ENCODE results near the gene CELA3A.
"Not testable (repeated sequence)": the region's sequence is repeated elsewhere in the genome, so short reads cannot be mapped to it uniquely, and the experiment has no call there.

Gene CELA3A

DNA sequence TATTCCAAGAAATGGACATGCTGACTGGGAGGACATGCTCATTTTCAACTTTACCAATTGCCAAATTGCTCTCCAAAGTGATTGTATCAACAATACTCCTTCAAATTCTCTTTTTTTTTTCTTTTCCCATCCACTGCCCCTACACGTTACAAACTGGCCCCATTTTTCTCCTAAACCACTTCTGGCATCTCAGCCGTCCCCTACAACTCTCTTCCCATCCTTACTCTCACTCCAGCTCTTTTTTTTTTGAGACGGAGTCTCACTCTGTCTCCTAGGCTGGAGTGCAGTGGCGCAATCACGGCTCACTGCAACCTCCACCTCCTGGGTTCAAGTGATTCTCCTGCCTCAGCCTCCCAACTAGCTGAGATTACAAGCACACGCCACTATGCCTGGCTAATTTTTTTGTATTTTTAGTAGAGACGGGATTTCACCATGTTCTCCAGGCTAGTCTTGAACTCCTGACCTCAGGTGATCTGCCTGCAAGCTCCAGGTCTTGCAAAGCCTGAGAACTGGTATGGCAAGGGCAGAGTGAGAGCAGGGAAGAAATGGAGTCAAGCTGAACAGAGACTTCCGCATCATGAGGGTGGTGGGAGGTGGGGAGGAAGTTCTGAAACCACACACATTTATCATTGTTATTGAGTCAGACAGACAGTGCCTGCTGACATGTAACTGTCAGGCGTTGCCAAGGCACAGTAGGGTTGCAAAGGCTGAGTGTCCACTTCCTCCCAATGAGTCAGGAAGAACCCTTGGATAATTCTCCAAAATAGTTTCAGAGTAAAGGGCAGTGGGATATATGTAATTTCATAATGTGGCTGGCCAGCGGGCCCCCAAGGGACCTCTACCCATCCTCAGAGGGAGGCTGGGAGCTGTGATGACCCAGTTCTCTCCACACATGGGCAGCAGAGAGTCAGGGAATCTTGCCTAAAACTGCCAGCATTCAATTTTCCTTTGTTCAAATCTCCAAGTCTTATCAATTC, 17.4 kb downstream of the CELA3A start:
- DNase-seq (ENCODE audit: low read depth in 2 of 2) = peak; percentile 31 to 48

DNA sequence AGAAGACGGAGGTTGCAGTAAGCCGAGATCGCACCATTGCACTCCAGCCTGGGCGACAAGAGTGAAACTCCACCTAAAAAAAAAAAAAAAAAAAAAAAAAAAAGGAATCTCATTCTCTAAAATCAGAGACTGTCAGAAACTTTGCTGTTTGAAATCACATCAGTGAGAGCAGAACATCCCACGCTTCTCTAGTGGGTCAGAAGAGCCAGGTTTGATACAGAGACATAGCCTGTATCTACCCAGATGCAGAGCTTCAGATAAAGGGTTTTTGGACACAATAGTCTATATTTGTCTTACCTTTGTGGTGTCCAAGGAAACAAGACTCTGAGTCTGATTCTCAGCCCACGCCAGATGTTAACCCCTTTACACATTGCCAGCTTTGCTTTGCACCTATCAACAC, 19.6 kb downstream of the CELA3A start:
- no peak for DNase-seq (ENCODE audit: low read depth in 2 of 2)

DNA sequence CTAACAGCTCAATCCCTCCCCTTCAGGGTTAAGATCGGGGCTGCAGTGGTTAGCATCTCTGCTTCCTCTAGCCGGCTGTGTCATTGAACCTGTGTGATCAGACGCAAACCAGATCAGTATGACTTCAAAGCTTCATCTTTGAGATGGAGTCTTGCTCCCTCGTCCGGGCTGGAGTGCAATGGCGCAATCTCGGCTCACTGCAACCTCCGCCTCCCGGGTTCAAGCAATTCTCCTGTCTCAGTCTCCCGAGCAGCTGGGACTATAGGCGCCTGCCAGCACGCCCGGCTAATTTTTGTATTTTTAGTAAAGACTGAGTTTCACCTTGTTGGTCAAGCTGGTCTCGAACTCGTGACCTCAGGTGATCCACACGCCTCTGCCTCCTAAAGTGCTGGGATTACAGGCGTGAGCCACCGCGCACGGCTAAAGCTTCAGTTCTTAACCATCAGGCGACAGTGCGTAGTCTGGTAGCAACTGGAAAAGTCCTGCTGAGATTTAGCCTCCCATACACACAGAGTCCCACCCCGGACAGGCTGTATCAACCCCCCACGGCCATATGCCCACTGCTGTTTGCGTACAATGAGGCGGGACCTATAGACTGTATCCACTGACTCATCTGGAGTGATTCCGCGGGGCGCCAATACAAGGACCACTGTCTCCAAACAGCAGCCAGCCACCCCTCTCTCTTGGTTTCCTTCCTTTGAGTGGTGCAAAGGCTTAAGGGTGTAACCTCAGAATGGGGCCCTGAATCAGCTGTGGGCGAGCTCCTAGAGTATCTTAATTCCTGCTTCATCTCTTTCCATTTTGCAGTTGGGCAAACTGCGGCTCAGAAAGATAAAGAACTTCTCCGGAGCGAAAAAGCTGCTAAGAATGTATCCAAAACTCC, 23.3 kb downstream of the CELA3A start:
- DNase-seq (ENCODE audit: low read depth in 2 of 2) = peak; percentile 39 to 59

DNA sequence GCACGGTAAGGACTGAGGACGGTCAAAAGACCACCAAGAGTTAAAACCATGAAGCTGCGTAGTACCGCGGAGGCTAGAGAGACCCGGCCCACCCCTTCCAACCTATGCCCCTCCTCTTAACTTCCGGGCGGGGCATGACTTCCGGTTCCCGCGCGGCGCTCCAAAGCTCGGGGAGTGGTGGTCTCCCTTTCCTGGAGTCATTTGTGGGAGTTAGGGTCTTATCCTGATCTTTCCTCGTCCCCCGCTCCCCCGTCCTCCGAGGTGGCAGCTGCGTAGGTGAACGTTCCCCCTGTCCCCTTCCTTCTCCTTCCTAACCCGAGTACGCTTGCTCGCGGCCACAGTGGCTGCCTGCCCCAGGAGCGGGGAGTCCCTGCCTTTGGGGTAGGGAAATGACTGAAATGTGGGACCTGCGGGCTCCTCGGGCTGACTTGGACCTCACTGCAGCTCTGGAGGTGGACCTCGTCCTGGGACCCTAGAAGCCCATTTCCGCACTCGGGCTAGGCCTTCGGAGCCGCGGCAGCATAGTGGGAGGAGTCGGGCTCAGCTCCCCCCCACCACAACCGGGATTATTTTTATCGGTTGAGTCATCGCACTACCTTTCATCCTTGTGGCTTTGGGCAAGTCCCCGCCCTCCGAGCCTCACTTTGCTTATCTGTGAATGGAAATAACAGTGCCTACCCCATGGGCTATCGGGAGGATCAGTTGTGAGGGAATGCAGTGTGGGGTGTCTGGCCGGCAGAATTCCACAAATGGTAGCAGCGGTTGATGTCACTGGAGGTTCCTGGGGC, 24.1 kb downstream of the CELA3A start:
- peak; percentile 77 to 86 for DNase-seq (ENCODE audit: low read depth in 2 of 2)

DNA sequence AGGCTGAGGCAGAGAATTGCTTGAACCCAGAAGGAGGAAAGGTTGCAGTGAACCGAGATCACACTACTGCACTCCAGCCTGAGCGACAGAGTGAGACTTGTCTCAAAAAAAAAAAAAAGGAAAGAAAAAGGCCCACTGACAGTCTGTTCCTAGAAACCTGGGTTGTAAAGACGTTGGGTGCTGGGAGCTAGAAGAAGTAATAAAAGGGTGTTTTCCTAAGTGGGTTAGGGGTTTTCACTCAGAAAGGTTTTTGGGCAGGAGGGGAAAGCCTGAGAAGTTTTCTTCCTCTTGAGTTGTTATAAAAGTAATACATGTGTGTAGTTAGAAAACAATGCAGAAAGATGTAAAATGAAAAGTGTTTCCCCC, 25.4 kb downstream of the CELA3A start:
- no peak for DNase-seq (ENCODE audit: low read depth in 2 of 2)

DNA sequence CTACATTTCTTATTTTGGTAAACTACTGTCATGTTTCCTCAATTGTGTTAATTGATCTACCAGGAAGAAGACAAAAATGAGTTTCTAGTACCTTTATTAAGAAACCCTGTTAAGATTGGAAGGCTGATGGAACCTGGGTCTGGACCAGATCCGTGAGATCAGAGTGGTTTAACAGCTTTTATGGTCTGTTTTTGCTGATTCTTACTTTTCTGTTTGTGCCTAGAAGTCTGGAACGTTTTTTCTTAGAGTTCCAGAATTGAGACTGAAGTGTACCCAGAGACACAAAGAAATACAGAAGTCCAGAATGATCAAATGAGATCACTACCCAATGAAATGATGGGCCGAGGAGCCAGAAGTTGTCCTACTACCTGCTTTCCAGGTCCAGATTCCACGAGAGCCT, 28.6 kb downstream of the CELA3A start:
- DNase-seq (ENCODE audit: low read depth in 2 of 2) = no peak

DNA sequence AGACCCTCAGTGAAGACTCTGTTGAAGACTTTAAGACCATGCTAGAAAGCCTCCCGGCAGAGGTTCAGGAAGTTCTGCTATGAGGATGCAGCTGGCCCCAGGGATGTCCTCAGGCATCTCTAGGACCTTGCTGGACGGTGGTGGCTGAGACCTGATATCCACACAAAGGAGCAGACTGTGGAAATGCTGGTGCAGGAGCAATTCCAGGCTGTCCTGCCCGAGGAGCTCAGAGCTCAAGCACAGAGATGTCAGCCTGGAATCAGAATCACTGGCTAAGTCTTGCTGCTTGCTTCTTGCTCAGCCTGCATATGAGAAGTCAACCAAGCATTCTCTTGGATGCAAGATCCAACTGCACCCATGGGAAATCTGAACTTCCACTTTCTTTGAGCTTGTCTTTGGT, 29.0 kb downstream of the CELA3A start:
- DNase-seq (ENCODE audit: low read depth in 2 of 2) = no peak

DNA sequence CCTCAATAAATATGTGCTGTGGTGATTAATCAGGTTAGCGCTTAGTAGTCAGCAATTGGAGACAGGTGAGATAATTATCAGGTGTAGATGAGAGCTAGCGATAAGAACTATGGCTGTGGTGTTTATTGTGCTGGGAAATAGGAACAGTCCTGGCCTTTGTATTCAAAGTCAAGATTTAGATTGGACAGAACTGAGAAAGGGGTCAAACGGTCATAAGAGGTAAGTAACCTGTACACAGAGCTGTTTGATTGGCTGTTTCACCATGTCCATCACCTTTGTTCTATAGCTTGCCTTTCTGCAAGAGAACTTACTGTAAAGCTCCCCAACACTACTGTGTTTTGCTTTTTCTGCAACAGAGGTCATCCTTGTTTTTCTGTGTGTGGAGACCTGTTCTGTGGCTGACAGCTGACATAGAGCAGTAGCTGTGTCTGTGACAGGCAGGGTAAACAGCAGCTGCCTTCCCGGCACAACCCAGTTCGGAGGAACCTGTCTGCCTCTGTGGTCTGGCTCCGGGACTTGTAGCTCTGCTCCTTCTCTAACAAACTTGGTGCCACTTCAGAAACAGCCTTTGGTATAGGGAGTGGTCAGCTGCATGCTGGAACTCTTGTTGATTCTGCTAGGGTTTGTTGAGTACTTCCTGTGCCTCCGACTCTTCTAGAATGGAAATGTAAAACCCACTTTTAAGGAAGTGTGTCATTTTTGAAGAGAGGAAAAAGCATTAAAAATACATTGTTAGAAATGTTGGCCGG, 29.9 kb downstream of the CELA3A start:
- no peak for DNase-seq (ENCODE audit: low read depth in 2 of 2)

DNA sequence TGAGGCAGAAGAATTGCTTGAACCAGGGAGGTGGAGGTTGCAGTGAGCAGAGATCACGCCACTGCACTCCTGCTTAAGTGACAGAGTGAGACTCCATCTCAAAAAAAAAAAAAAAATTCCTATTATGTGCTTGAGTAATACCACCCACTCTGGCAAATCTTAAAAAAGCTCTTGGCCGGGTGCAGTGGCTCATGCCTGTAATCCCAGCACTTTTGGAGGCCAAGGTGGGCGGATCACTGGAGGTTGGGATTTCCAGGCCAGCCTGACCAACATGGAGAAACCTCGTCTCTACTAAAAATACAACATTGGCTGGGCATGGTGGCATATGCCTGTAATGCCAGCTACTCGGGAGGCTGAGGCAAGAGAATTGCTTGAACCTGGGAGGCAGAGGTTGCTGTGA, 33.4 kb downstream of the CELA3A start:
- DNase-seq (ENCODE audit: low read depth in 2 of 2) = not testable (repeated sequence)

DNA sequence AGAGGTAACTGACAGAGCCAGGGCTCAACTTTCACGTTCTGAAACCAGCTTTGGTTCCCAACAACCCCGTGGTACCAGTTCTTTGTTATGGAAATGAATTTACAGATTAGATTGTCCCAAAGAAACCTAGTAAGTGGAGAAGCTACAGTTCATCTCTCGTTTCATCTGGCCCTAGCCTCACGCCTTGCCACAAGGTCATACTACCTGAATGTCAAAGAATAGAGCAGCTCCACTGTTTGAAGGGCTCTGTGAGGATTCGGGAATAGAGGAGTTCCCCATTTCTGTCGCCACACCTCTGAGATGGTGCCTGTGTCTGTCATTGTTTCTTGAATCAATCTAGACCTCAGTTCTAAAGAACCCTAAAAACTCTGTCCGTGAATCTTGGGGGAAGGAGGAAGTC, 36.1 kb downstream of the CELA3A start:
- DNase-seq (ENCODE audit: low read depth in 2 of 2) = no peak

DNA sequence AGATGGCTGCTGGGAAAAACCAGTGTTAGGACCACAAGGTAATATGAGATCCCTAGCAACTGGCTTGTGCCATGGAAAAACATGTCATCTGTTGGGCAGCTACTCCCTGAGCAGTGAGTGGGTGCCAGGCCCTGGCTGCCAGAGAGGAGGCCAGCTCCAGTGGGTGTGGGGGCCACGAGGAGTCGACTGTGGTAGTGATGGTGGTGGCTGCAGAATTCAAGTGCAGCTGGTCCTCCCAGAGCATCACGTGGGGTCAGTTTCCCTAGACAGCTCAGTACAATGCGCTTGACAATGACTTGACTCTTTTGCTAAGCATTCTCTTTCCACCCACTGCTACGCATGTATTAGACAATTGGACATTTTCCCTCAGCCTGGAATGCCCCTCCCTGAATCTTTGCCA, 36.6 kb downstream of the CELA3A start:
- no peak for DNase-seq (ENCODE audit: low read depth in 2 of 2)

DNA sequence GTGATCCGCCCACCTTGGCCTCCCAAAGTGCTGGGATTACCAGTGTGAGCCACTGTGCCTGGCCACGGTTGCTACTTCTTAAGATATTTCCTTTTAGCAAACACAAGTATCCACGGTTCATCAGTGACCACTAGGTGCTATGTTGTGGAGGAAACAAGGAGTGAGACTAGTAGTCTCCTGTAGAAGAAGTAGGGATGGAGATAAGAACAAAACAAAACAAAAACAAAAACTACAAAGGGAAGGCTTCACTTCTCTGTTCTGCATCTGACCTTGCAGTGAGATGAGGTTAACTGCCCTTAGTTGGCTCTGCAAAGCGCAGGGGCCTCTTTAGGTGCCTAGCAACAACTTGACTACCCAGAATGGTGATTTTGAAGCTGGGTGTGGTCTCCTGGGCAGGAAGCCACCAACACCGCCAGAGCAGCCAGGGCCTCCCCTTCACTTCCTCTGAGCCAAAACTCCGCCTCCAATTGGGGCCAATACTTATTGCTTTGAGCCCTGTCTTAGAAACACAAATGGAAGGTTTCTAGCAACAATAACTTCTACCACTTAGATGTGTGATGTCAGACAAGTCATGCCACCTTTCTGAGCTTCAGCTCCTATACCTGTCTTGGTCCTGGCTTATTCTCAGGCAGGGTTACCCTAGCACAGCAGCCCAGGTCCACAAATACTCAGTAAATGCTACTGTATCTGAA, 38.3 kb downstream of the CELA3A start:
- DNase-seq (ENCODE audit: low read depth in 2 of 2) = peak; percentile 60 to 76

DNA sequence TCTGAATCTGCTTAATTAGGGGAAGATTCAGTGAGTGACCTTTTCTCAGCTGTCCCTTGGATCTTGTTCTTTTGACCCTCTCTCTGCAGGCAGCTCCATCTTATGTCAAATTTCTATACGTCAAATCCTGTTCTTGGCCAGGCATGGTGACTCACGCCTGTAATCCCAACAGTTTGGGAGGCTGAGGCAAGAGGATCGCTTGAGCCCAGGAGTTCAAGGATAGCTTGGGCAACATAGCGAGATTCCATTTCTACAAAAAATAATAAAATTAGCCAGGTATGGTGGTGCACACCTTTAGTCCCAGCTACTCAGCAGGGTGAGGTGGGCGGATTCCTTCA, 38.8 kb downstream of the CELA3A start:
- DNase-seq (ENCODE audit: low read depth in 2 of 2) = no peak

DNA sequence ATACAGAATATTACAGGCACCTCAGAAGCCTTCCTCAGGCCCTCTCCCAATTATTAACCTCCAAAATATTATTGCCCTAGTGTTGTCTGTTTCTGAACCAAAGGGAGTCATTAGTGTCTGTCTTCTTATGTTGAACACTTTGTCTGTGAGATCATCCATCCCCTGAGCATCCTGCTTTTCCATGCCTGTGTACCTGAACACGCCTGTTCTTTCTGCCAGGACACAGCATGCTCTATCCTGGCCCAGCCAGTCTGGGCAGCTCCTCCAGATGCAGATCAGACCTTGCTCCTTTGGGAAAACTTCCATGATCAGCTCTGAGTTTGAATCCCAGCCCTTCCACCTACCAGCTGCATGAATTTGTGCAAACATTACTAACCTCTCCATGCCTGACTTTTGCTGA, 40.0 kb downstream of the CELA3A start:
- no peak for DNase-seq (ENCODE audit: low read depth in 2 of 2)

DNA sequence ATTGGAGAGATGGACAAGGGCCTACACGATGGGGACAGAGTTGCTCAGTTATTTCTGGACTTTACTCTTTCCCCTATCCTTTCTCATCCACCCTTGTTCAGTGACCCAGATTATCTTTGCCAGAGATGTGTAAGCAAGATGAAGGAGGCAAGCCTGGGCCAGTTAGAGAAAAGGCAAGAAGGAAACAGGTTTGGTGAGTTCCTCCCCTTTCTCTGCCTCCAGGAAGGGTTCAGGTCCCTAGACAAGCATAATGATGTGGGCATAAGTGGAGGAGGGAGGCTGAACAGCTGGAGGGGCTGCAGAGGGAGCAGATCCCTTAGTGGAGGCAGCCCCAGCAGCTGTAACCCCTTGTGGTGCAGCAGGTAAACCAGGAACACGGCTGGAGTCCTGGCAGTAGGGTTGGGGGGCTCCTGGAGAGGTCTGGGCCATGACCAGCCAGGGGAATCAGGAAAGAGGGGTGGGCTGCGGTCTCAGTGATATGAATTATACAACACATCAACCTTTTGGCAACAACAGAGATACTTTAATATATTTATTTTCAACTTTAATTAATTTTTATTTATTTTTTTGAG, 41.8 kb downstream of the CELA3A start:
- DNase-seq (ENCODE audit: low read depth in 2 of 2) = no peak

DNA sequence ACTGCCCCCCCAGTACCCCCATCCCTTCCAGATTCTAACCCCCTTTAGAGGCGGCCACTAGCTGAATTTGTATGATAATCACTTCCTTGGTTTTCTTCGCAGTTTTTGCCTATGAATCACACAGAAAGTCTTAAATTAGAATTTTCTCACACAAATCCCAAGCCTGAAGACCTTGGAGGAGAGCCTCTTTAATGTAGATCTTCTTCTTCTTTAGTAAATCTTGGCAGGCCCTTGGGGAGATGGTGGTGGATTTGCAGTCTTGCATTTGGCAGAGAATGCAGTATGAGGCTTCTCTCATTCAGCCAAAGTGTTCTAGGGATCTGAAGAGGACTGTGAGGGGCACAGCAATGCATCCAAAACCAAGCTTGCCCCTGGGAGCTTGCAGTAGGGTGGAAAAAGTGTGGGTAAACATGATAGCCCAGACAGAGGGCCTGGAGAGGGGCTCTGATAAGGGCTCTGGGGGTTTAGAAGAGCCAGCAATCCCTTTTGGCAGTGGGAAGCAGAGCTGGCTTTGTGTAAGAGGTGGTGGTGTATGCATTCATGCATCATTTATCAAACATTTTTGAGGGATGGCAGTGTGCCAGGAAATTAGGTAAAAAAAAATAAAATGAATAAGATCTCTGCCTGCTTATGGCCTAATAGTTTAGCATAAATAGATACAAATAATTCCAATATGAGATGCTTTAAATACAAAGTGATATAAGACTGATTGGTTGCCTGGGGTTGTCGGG, 43.4 kb downstream of the CELA3A start:
- DNase-seq (ENCODE audit: low read depth in 2 of 2) = no peak

DNA sequence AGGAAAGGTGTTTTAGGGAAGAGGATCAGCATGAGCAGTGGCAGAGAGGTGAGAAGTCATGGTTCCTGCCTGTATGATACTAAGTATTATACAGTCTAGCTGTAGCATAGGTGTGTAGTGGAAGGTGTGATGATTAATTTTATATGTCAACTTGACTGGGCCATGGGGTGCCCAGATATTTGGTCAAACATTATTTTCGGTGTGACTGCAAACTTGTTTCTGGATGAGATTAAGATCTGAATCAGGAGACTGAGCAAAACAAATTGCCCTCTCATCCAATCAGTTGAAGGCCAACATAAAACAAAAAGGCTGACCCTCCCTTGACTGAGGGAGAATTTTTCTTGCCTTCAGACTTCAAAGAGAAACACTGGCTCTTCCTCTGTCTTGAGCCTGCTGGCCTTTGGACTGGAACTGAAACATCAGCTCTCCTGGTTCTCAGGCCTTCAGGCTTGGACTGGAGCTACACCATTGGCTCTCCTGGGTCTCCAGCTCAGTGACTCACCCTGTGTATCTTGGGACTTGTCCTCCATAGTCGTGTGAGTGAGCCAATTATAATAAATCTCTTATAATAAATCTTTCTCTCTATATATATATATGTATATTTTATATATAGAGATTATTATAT, 44.3 kb downstream of the CELA3A start:
- no peak for DNase-seq (ENCODE audit: low read depth in 2 of 2)

DNA sequence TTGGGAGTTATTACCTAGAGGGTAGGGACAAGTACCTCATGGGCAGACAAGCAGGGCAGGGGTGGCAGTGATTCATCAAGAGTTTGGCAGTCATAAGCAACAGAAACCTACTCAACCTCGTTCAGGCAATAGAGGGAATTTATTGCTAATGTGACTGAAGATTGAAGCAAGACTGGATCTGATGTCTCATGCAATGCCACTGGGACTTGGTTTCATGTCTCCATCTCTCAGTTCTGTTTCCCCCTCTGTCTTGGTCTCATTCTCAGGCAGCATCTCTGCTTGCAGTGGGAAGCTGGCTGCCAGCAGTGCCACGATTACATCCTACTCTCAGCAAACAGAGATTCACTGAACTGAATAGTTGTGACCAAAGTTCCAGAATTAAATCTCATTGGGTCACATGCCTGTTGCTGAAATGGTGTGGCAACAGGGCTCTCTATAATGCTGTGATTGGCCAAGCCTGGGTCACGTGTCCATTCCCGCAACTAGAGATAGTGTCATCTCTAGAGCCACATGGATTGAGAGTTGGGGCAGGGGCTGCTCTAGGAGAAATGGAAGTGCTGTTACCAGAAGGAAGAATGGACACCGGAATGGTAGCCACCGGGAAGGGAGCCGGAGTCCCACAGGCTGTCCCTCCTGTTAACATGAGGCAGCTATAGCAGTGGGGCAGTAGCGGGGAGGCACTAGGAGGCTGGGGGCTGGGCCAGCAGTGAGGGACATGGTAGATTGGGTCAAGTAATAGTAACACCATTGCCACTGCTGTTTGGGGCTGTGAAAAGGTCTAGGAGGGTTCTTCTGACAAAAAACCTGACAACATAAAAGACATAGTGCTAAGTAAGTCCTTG, 47.1 kb downstream of the CELA3A start:
- no peak for DNase-seq (ENCODE audit: low read depth in 2 of 2)
